ENCODE measurements around the gene IFT122.
"Not testable (repeated sequence)": the region's sequence is repeated elsewhere in the genome, so short reads cannot be mapped to it uniquely, and the experiment has no call there.

Gene IFT122, protein sequence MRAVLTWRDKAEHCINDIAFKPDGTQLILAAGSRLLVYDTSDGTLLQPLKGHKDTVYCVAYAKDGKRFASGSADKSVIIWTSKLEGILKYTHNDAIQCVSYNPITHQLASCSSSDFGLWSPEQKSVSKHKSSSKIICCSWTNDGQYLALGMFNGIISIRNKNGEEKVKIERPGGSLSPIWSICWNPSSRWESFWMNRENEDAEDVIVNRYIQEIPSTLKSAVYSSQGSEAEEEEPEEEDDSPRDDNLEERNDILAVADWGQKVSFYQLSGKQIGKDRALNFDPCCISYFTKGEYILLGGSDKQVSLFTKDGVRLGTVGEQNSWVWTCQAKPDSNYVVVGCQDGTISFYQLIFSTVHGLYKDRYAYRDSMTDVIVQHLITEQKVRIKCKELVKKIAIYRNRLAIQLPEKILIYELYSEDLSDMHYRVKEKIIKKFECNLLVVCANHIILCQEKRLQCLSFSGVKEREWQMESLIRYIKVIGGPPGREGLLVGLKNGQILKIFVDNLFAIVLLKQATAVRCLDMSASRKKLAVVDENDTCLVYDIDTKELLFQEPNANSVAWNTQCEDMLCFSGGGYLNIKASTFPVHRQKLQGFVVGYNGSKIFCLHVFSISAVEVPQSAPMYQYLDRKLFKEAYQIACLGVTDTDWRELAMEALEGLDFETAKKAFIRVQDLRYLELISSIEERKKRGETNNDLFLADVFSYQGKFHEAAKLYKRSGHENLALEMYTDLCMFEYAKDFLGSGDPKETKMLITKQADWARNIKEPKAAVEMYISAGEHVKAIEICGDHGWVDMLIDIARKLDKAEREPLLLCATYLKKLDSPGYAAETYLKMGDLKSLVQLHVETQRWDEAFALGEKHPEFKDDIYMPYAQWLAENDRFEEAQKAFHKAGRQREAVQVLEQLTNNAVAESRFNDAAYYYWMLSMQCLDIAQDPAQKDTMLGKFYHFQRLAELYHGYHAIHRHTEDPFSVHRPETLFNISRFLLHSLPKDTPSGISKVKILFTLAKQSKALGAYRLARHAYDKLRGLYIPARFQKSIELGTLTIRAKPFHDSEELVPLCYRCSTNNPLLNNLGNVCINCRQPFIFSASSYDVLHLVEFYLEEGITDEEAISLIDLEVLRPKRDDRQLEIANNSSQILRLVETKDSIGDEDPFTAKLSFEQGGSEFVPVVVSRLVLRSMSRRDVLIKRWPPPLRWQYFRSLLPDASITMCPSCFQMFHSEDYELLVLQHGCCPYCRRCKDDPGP

DNA sequence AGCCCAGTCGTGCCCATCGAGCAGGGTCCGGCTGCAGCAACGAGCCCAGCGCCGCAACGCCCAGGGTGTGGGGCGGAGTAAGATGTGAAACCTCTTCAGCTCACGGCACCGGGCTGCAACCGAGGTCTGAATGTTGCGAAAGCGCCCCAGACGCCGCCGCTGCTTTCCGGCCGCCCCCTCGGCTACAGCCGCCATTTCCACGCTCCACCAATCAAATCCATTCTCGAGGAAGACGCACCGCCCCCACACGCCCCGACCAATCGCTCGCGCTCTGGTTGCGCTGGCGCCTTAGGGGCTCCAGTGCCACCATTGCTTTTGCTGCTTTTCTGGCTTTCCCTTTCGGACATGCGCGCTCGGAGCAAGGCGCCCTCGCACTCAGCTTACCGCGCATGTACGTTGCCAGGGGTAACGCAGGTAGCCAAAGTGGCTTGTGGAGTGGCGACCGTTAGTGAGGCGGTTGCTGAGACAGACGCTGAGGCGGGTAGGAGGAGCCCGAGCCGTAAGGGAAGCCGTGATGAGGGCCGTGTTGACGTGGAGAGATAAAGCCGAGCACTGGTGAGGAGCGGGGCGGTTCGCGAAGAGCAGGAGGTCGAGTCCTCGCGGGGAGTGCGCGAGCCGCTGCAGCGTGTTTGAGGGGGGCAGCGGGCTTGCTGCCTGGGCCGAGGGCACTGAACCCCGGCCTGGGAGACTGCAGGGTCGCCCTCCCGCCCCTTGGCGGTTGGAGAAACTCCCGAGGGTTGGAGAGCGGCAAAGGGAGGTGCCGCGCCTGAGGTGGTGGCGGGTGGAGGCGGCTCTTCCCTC lies at the start of gene IFT122, which contains the start of gene MBD4:
Gene IFT122 (plus strand): TSS at position 408 of the 801 bp plus-strand sequence. CDS start 107 bp downstream, at position 515.
Gene MBD4 (minus strand): TSS at position 132 of the 801 bp plus-strand sequence. CDS start 115 bp downstream, at position 17.
- peak; percentile 99 for DNase-seq

DNA sequence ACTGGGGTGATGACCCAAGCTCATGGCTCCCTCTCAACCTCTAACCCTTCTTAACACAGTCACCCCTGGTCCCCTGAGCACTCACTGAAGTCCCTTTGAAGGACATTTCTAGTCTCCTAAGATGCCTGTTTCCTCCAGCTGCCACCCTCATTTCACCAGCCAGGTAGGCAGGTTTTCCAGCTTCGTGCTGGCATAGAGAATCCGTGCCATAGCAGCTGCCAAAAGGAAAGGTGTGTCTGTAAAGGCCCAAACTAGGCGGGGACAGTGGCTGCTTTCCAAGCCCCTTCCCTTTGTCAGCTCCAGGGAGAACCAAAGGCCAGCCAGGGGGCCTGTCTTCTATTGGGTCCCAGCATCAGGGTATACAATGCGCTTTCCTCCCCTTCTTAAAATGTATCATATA lies 48.4 kb upstream of the IFT122 start:
- DNase-seq, result not testable (repeated sequence)

GRCh38 chr3:129392106-129392887 lies 47.7 kb upstream of the IFT122 start:
- DNase-seq, result not testable (repeated sequence)

DNA sequence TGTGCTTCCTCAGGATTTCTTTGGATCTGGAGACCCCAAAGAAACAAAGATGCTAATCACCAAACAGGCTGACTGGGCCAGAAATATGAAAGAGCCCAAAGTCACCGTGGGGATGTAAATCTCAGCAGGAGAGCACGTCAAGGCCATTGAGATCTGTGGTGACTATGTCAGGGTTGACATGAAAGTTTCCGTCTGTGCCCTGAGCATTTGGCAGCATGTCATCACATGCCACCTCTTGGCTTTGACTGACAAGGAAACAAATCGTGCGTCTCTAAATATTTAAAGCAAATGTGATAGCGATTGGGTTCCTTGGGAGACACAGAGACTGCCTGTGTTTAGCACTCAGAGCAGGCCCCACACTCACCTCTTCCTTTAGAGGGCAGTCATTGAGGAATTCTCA lies 46.8 kb upstream of the IFT122 start:
- no peak for DNase-seq

GRCh38 chr3:129393760-129394564 lies 46.1 kb upstream of the IFT122 start:
- DNase-seq, result not testable (repeated sequence)

DNA sequence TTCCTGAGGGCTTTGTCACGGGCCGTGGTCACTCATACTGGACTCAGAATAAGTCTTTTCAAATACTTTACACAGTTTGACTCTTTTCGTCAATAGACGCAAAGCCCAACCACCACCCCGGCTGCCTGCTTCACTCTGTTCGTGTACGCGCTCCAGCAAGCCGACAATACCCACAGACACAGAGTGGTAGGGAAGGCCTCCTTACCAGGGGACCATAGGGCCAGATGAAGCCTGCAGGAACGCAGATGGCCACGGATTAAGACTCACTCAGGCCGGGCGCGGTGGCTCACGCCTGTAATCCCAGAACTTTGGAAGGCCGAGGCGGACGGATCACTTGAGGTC lies 41.2 kb upstream of the IFT122 start:
- DNase-seq, result peak; percentile 22

DNA sequence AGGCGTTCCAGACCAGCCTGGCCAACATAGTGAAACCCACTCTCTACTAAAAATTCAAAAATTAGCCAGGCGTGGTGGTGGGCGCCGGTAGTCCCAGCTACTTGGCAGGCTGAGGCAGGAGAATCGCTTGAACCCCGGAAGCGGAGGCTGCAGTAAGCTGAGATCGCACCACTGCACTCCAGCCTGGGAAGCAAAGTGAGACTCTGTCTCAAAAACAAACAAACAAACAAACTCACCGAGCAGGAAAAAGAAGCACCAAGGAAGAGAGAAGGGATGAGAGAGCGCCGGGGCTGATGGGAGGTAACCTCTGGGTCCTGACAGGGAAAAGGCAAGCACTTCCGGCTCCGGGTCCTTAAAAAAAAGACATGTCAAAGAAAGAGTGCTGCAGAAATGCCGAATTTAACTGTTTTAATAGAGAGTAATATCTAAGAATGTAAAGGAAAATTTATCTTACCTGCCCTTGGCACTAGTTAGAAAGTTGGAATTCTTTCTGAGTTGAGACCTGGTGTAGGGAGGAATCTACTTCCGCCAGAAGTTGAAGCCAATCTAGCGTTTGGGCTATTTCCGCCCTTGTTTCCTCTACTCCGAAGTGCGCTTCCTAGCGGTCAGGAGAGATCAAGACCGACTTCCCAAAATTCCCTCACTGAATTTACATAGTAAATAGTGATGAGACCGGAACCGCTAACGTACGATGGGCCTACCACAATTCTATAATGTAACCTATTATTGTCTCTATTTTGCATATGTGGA lies 40.7 kb upstream of the IFT122 start:
- peak; percentile 70 for DNase-seq

DNA sequence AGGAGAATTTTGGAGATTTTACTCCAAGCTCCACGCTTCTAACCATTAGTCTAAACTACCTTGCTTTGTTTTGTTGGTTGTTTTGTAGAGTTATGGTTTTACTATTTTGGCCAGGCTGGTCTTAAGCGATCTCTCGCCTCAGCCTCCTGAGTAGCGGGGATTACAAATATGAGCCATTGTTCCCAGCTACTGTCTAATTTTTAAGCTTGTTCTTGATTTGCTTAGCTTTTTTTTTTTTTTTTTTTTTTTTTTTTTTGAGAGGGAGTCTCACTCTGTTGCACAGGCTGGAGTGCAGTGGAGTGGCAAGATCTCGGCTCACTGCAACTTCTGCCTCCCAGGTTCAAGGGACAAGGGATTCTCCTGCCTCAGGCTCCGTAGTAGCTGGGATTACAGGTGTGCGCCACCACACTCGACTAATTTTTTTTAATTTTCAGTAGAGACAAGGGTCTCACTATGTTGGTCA lies 40.1 kb upstream of the IFT122 start:
- DNase-seq, result no peak

DNA sequence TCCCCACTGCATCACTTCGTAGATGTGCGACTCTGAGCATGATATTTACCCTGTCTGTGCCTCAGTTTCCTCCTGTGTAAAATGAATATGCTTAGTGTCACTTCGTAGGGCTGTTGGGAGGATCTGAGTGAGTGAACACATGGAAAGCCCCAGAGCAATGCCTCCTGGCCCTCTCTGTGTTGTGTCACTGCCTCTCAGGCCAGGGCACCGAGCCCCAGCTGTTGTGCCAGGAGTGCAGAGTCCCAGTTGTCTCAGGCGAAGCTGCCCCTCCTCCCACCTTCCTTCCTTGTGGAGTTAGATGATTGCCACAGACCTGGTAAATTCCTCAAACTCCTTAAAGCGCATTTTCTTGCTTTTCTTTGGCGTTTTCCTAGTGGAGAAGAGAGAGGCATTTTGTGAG lies 37.8 kb upstream of the IFT122 start:
- no peak for DNase-seq

- DNase-seq, result no peak
Observed at GRCh38 chr3:129402616-129403015, 37.4 kb upstream of the IFT122 start.

- DNase-seq, result no peak
Observed at GRCh38 chr3:129403450-129403849, 36.6 kb upstream of the IFT122 start.

GRCh38 chr3:129404130-129404529 lies 35.9 kb upstream of the IFT122 start:
- DNase-seq, result no peak

- DNase-seq, result no peak
Observed at GRCh38 chr3:129404610-129405009, 35.4 kb upstream of the IFT122 start.

- no peak for DNase-seq
Observed at GRCh38 chr3:129409541-129409940, 30.5 kb upstream of the IFT122 start.

DNA sequence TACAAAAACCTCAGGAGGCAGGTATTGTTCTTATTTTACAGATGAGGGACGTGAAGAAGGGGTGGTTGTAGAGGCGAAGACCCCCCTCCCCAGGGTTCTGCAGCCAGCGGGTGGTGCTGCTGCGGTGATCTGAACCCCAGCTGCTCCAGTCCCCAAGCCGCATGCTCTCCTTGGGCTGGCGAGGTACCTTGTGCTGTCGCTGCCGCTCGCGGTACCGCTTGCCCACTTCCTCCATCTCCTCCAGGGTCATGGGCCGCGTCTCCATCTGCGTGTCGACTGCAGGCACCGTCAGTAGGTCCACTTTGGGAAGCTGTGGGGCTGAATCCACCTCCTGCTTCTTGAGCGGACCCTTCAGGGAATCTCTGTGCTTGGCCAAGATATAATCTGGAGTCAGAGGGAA lies 29.1 kb upstream of the IFT122 start:
- DNase-seq, result no peak

GRCh38 chr3:129412542-129413198 lies 27.4 kb upstream of the IFT122 start:
- no peak for DNase-seq

DNA sequence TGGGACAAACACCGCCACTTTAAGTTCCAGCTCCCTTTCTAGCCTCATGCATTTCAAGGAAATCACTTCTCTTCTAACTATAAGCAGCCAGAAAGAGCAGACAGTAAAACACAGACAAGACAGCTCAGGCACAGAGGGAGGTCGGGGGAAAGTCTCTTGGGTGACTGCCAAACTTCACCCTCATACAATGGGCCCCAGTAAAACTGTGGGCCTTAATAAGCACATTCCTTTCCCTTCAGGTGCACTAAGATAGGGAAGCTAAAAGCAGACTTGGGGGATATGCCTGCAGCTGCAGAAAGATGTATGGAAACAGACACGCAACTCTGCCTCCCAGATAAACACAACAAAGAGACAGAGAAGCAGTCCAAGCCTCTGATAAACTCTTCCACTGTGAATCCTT lies 26.8 kb upstream of the IFT122 start:
- DNase-seq, result not testable (repeated sequence)

GRCh38 chr3:129413687-129414506 lies 26.1 kb upstream of the IFT122 start:
- no peak for DNase-seq
